ENCODE measurements around the gene TTC9. TPM values are rescaled to one million over a fixed set of nuclear protein-coding genes. Genes with fewer than 3 reads are reported as not detected.

The TTC9 gene
- total and polyA plus RNA-seq, 10 of the 15 experiments (the other 5 are each of a cell fraction or from before 2014, with no cell fraction given): 0.87 to 15.8 (median 7.8) TPM

DNA sequence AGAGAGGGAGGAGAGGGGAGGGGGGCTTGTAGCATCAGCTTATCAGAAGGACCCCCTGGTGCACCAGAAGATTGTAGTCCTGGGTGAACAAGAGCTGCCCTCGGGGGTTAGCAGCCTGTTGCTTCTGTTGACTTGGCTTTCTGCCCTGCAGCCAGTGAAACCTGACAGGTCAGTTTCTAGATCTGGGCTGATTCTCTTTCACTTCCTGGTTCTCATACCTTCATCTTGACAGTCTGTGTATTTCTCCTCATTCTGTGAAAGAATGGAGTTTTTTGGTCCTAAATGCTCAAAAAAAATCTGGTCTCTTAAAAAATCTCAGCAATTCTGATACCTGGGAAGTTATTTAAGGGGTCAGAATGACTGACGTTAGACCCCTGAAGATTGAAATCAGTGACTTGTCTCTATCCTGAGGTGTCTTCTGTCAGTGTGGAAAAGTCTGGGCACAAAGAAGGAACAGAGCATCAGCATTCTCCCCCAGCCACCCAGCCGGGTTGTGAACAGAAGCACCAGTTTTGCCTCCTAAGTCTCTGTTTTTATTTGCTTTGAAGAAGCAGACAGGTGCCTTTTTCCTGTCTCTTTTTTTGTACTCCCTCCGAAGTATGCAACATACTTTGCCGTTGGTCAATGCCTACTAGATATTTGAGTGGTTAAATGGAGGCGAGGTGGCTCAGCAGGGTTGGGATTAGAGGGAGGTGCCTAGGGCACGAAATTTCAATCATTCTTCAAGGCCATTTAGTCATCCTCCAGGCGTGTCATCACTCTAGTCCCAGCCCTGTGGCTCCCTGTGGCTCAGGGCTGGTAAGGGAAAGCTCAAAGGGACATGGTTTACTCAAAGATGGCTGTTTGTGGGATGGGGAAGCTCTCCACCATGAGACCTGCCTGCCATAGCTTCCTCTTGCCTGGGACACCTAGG, 24.0 kb downstream of the TTC9 start (continued):
- TF ChIP-seq E2F4 (IDR thresholded peaks at IDR 0.05; ENCODE audit: low read depth, low read length) (no peak), WRNIP1 (IDR thresholded peaks at IDR 0.05; ENCODE audit: borderline replicate concordance, low read depth, low read length) (no peak), CREM (IDR thresholded peaks at IDR 0.05; ENCODE audit: low read depth) (no peak), RAD51 (IDR thresholded peaks at IDR 0.05) (no peak), JUND (IDR thresholded peaks at IDR 0.05; ENCODE audit: low read depth, low read length) (no peak), SIN3A (IDR thresholded peaks at IDR 0.05; ENCODE audit: low read depth, low read length) (no peak), CBFB (IDR thresholded peaks at IDR 0.05; ENCODE audit: low read depth) (0 out of 2 replicates have a peak, but pooled peaks have one; percentile 9), SMC3 (IDR thresholded peaks at IDR 0.05; ENCODE audit: borderline replicate concordance, low read length) (no peak), BCLAF1 (IDR thresholded peaks at IDR 0.05) (no peak), E4F1 (IDR thresholded peaks at IDR 0.05; ENCODE audit: borderline replicate concordance, partially characterized antibody) (no peak), ETV6 (conservative IDR thresholded peaks at IDR 0.05 in 1 of 2, IDR thresholded peaks at IDR 0.05 in 1 of 2; ENCODE audit: borderline replicate concordance in 1 of 2, low read depth in 1 of 2) (peak in 1 of 2 experiments; percentile 83; a peak in 2 of 4 replicates), CBX5 (IDR thresholded peaks at IDR 0.05; ENCODE audit: low read depth) (peak; percentile 54; the same call in 1 of the 2 replicates), POLR2A (IDR thresholded peaks at IDR 0.05; ENCODE audit: low read depth, low read length) (peak; percentile 39; the same call in 1 of the 2 replicates), ZSCAN29 (IDR thresholded peaks at IDR 0.05) (no peak)
- TF ChIP-seq, protein P1, sequence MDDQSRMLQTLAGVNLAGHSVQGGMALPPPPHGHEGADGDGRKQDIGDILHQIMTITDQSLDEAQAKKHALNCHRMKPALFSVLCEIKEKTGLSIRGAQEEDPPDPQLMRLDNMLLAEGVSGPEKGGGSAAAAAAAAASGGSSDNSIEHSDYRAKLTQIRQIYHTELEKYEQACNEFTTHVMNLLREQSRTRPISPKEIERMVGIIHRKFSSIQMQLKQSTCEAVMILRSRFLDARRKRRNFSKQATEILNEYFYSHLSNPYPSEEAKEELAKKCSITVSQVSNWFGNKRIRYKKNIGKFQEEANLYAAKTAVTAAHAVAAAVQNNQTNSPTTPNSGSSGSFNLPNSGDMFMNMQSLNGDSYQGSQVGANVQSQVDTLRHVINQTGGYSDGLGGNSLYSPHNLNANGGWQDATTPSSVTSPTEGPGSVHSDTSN (IDR thresholded peaks at IDR 0.05; ENCODE audit: insufficient replicate concordance, low read depth, low read length): peak; percentile 25
- TF ChIP-seq, protein P2, sequence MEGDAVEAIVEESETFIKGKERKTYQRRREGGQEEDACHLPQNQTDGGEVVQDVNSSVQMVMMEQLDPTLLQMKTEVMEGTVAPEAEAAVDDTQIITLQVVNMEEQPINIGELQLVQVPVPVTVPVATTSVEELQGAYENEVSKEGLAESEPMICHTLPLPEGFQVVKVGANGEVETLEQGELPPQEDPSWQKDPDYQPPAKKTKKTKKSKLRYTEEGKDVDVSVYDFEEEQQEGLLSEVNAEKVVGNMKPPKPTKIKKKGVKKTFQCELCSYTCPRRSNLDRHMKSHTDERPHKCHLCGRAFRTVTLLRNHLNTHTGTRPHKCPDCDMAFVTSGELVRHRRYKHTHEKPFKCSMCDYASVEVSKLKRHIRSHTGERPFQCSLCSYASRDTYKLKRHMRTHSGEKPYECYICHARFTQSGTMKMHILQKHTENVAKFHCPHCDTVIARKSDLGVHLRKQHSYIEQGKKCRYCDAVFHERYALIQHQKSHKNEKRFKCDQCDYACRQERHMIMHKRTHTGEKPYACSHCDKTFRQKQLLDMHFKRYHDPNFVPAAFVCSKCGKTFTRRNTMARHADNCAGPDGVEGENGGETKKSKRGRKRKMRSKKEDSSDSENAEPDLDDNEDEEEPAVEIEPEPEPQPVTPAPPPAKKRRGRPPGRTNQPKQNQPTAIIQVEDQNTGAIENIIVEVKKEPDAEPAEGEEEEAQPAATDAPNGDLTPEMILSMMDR (IDR thresholded peaks at IDR 0.05 in 2 of 3, conservative IDR thresholded peaks at IDR 0.05 in 1 of 3; ENCODE audit: control insufficient read depth in 2 of 3, extremely low read depth in 1 of 3, insufficient read depth in 1 of 3, low read depth in 3 of 3, low read length in 3 of 3): no peak
- TF ChIP-seq, protein P3, sequence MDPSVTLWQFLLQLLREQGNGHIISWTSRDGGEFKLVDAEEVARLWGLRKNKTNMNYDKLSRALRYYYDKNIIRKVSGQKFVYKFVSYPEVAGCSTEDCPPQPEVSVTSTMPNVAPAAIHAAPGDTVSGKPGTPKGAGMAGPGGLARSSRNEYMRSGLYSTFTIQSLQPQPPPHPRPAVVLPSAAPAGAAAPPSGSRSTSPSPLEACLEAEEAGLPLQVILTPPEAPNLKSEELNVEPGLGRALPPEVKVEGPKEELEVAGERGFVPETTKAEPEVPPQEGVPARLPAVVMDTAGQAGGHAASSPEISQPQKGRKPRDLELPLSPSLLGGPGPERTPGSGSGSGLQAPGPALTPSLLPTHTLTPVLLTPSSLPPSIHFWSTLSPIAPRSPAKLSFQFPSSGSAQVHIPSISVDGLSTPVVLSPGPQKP (IDR thresholded peaks at IDR 0.05; ENCODE audit: low read depth, low read length): no peak

Measured in GM12878 (cell line).